ENCODE results near the gene VWCE. TPM values are rescaled to one million over a fixed set of nuclear protein-coding genes. Genes with fewer than 3 reads are reported as not detected.

VWCE gene
- total and polyA plus RNA-seq, 9 of the 15 experiments (the other 6 are each of a cell fraction or from before 2014, with no cell fraction given): 0.06 to 1.6 (median 0.63) TPM; not detected in 1

DNA sequence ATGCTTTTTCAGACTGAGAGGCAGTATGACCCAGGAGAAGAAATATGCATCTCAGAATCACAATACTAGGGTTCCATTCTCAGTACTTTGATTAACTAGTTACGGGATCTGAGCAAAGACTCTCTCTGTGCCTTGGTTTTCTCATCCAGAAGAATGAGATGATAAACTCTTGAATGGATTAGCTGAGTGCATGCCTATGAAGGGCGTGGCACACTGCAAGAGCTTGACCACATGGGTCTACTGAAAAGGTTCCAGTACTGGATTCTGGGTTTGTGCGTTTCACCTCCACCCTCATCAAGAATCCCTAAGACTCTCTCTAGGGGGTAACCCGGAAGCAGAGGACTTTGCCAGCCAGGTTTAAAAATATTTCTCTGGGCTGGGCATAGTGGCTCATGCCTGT lies 28.5 kb downstream of the VWCE start (continued):
- TF ChIP-seq, protein P1, sequence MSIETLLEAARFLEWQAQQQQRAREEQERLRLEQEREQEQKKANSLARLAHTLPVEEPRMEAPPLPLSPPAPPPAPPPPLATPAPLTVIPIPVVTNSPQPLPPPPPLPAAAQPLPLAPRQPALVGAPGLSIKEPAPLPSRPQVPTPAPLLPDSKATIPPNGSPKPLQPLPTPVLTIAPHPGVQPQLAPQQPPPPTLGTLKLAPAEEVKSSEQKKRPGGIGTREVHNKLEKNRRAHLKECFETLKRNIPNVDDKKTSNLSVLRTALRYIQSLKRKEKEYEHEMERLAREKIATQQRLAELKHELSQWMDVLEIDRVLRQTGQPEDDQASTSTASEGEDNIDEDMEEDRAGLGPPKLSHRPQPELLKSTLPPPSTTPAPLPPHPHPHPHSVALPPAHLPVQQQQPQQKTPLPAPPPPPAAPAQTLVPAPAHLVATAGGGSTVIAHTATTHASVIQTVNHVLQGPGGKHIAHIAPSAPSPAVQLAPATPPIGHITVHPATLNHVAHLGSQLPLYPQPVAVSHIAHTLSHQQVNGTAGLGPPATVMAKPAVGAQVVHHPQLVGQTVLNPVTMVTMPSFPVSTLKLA (conservative IDR thresholded peaks at IDR 0.05): peak in 1 of 2 experiments; percentile 34; a peak in 1 of 4 replicates
- TF ChIP-seq KAT7 (CRISPR knock-in tag; IDR thresholded peaks at IDR 0.05; ENCODE audit: borderline replicate concordance): no peak
- no peak for TF ChIP-seq EP300 (IDR thresholded peaks at IDR 0.05; ENCODE audit: low read length)
- 0 out of 2 replicates have a peak, but pooled peaks have one; percentile 5 for TF ChIP-seq TAL1 (IDR thresholded peaks at IDR 0.05)
- peak; percentile 64 to 77; a peak in 2 of 4 replicates for TF ChIP-seq KDM1A (IDR thresholded peaks at IDR 0.05)
- peak; percentile 86 to 88 for TF ChIP-seq TEAD1 (CRISPR knock-in tag; IDR thresholded peaks at IDR 0.05)
- TF ChIP-seq CTBP1 (IDR thresholded peaks at IDR 0.05; ENCODE audit: borderline replicate concordance): peak; percentile 52; the same call in 1 of the 2 replicates
- TF ChIP-seq, protein P2, sequence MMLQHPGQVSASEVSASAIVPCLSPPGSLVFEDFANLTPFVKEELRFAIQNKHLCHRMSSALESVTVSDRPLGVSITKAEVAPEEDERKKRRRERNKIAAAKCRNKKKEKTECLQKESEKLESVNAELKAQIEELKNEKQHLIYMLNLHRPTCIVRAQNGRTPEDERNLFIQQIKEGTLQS (IDR thresholded peaks at IDR 0.05): no peak
- TF ChIP-seq, protein P2 (CRISPR knock-in tag; conservative IDR thresholded peaks at IDR 0.05): no peak
- no peak for TF ChIP-seq GABPB1 (CRISPR knock-in tag; IDR thresholded peaks at IDR 0.05)
- TF ChIP-seq, protein P3, sequence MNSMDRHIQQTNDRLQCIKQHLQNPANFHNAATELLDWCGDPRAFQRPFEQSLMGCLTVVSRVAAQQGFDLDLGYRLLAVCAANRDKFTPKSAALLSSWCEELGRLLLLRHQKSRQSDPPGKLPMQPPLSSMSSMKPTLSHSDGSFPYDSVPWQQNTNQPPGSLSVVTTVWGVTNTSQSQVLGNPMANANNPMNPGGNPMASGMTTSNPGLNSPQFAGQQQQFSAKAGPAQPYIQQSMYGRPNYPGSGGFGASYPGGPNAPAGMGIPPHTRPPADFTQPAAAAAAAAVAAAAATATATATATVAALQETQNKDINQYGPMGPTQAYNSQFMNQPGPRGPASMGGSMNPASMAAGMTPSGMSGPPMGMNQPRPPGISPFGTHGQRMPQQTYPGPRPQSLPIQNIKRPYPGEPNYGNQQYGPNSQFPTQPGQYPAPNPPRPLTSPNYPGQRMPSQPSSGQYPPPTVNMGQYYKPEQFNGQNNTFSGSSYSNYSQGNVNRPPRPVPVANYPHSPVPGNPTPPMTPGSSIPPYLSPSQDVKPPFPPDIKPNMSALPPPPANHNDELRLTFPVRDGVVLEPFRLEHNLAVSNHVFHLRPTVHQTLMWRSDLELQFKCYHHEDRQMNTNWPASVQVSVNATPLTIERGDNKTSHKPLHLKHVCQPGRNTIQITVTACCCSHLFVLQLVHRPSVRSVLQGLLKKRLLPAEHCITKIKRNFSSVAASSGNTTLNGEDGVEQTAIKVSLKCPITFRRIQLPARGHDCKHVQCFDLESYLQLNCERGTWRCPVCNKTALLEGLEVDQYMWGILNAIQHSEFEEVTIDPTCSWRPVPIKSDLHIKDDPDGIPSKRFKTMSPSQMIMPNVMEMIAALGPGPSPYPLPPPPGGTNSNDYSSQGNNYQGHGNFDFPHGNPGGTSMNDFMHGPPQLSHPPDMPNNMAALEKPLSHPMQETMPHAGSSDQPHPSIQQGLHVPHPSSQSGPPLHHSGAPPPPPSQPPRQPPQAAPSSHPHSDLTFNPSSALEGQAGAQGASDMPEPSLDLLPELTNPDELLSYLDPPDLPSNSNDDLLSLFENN (IDR thresholded peaks at IDR 0.05; ENCODE audit: low read depth in 2 of 2, low read length in 2 of 2): no peak
- TF ChIP-seq PHTF2 (CRISPR knock-in tag; IDR thresholded peaks at IDR 0.05): no peak
- TF ChIP-seq NEUROD1 (IDR thresholded peaks at IDR 0.05; ENCODE audit: borderline replicate concordance, low read depth, low read length, partially characterized antibody): no peak
- TF ChIP-seq HDAC6 (IDR thresholded peaks at IDR 0.05; ENCODE audit: low read depth, low read length): no peak
- no peak for TF ChIP-seq EGR1 (conservative IDR thresholded peaks at IDR 0.05)
- peak; percentile 100 for TF ChIP-seq KLF1 (tag; IDR thresholded peaks at IDR 0.05)
- no peak for TF ChIP-seq SMARCA5 (IDR thresholded peaks at IDR 0.05)
- TF ChIP-seq POU5F1 (IDR thresholded peaks at IDR 0.05; ENCODE audit: borderline replicate concordance, low read depth, low read length, partially characterized antibody): no peak
- TF ChIP-seq ZNF146 (CRISPR knock-in tag; IDR thresholded peaks at IDR 0.05; ENCODE audit: unreplicated experiment): no peak
- TF ChIP-seq, protein P4, sequence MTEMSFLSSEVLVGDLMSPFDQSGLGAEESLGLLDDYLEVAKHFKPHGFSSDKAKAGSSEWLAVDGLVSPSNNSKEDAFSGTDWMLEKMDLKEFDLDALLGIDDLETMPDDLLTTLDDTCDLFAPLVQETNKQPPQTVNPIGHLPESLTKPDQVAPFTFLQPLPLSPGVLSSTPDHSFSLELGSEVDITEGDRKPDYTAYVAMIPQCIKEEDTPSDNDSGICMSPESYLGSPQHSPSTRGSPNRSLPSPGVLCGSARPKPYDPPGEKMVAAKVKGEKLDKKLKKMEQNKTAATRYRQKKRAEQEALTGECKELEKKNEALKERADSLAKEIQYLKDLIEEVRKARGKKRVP (CRISPR knock-in tag; IDR thresholded peaks at IDR 0.05): no peak
- no peak for TF ChIP-seq TOE1 (IDR thresholded peaks at IDR 0.05; ENCODE audit: borderline replicate concordance)
- TF ChIP-seq TOE1 (CRISPR knock-in tag; IDR thresholded peaks at IDR 0.05; ENCODE audit: borderline replicate concordance, low read depth): no peak
